ENCODE data around the gene KLRD1. TPM values are rescaled to one million over a fixed set of nuclear protein-coding genes. Genes with fewer than 3 reads are reported as not detected.

KLRD1 gene
- total and polyA plus RNA-seq, 2 of the 4 experiments (the other 2 are of a cell fraction) = under 0.01 TPM

GRCh38 chr12:10268037-10268436 is 39.6 kb upstream of the KLRD1 start:
- CTCF ChIA-PET = no interaction called here
- intact Hi-C loops (cut with micrococcal nuclease) = no loop called here

More at GRCh38 chr12:10268037-10268436, 39.6 kb upstream of the KLRD1 start:
- 71% methylated on average over 2 of the region's 5 CpGs; no CpG with 5 or more reads in 1 of the 2 experiments for WGBS, 2 experiments (ENCODE audit: extremely low coverage in 2 of 2, insufficient read length in 1 of 2)
- no peaks in the 10 kb centered on the region for H3K36me3 ChIP-seq (ENCODE audit: control insufficient read depth, insufficient read depth, low read length)
- POLR2A ChIA-PET (ENCODE audit: unreplicated experiment) = no interaction called here
- no peaks in the 10 kb centered on the region for H4K20me1 ChIP-seq (ENCODE audit: insufficient read depth, low read length)
- no peak overlapping the region for H3K56ac ChIP-seq (ENCODE audit: extremely low read depth, insufficient read depth, low read length)
- no peaks in the 10 kb centered on the region for H3K27me3 ChIP-seq (ENCODE audit: control insufficient read depth, insufficient read depth, low read length)
- BruUV-seq (replicated peaks) = no TSS peak
- no peak overlapping the region for H3K4me3 ChIP-seq (ENCODE audit: insufficient read depth, low read depth, low read length)
- H3K9me1 ChIP-seq (ENCODE audit: insufficient read depth, low read length) = no peaks in the 10 kb centered on the region
- no peak overlapping the region for H3K23ac ChIP-seq (ENCODE audit: low read depth, low read length)
- H3K4me1 ChIP-seq (ENCODE audit: control insufficient read depth, insufficient read depth, low read length) = no peaks in the 10 kb centered on the region
- H2AK9ac ChIP-seq (replicated peaks; ENCODE audit: low read depth, low read length, poor library complexity) = no peak overlapping the region
- TF ChIP-seq SMC3 (IDR thresholded peaks at IDR 0.05; ENCODE audit: low read depth, low read length) (no peak), POLR2A (IDR thresholded peaks at IDR 0.05; ENCODE audit: low read depth, low read length) (no peak), CTCF (conservative IDR thresholded peaks at IDR 0.05; ENCODE audit: low read depth, low read length) (no peak), RAD21 (IDR thresholded peaks at IDR 0.05; ENCODE audit: low read length) (no peak), RFX5 (IDR thresholded peaks at IDR 0.05; ENCODE audit: low read depth, low read length) (no peak), RCOR1 (IDR thresholded peaks at IDR 0.05; ENCODE audit: insufficient replicate concordance, low read length) (no peak), CHD1 (IDR thresholded peaks at IDR 0.05; ENCODE audit: low read depth, low read length) (no peak), NFE2L2 (IDR thresholded peaks at IDR 0.05; ENCODE audit: low read depth, low read length) (no peak), FOS (IDR thresholded peaks at IDR 0.05; ENCODE audit: low read depth, low read length) (no peak), BHLHE40 (IDR thresholded peaks at IDR 0.05; ENCODE audit: low read depth, low read length) (no peak), MAZ (IDR thresholded peaks at IDR 0.05; ENCODE audit: borderline replicate concordance, low read depth, low read length) (no peak), CEBPB (IDR thresholded peaks at IDR 0.05; ENCODE audit: low read depth, low read length) (no peak), MAFK (IDR thresholded peaks at IDR 0.05; ENCODE audit: low read depth, low read length) (no peak)
- TF ChIP-seq, protein P1, sequence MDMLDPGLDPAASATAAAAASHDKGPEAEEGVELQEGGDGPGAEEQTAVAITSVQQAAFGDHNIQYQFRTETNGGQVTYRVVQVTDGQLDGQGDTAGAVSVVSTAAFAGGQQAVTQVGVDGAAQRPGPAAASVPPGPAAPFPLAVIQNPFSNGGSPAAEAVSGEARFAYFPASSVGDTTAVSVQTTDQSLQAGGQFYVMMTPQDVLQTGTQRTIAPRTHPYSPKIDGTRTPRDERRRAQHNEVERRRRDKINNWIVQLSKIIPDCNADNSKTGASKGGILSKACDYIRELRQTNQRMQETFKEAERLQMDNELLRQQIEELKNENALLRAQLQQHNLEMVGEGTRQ (IDR thresholded peaks at IDR 0.05; ENCODE audit: low read depth, low read length) = no peak
- TF ChIP-seq, protein P2, sequence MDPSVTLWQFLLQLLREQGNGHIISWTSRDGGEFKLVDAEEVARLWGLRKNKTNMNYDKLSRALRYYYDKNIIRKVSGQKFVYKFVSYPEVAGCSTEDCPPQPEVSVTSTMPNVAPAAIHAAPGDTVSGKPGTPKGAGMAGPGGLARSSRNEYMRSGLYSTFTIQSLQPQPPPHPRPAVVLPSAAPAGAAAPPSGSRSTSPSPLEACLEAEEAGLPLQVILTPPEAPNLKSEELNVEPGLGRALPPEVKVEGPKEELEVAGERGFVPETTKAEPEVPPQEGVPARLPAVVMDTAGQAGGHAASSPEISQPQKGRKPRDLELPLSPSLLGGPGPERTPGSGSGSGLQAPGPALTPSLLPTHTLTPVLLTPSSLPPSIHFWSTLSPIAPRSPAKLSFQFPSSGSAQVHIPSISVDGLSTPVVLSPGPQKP (IDR thresholded peaks at IDR 0.05; ENCODE audit: borderline replicate concordance, low read depth, low read length) = no peak
- H3K9ac ChIP-seq (ENCODE audit: low read depth, low read length) = no peak overlapping the region
- H3K4me2 ChIP-seq (ENCODE audit: low read depth, low read length) = no peak overlapping the region
- in situ Hi-C loops (cut with MboI; ENCODE audit: low sequenced_read_pairs) (no loop called here), dilution Hi-C loops (cut with HindIII; ENCODE audit: low sequenced_read_pairs, unreplicated experiment) (no loop called here)
- no peak for DNase-seq
- H4K5ac ChIP-seq (ENCODE audit: low read depth, low read length) = no peak overlapping the region
- no peak overlapping the region for H2BK20ac ChIP-seq (ENCODE audit: low read depth, low read length)
- no peak overlapping the region for H2BK5ac ChIP-seq (ENCODE audit: low read depth, low read length, poor library complexity, severe bottlenecking)
- no peak for ATAC-seq (ENCODE audit: low read depth)
- no peak overlapping the region for H2BK15ac ChIP-seq (ENCODE audit: low read depth, low read length)
- H3K18ac ChIP-seq (ENCODE audit: low read depth, low read length) = no peak overlapping the region
- H3K9me3 ChIP-seq (ENCODE audit: control insufficient read depth, insufficient read depth, low read length) = no peaks in the 10 kb centered on the region
- no peak overlapping the region for H4K8ac ChIP-seq (ENCODE audit: low read depth in 2 of 2, low read length in 2 of 2)
- H2AK5ac ChIP-seq (ENCODE audit: low read depth, low read length) = no peak overlapping the region
- no peak overlapping the region for H3K4ac ChIP-seq (ENCODE audit: low read depth, low read length)
- no peak overlapping the region for H2AFZ ChIP-seq (replicated peaks; ENCODE audit: low read length, poor library complexity)
- no peaks in the 10 kb centered on the region for H3K79me1 ChIP-seq (ENCODE audit: low read depth in 1 of 2, low read length in 2 of 2)
- no peak overlapping the region for H2BK120ac ChIP-seq (ENCODE audit: low read depth, low read length)
- no peak overlapping the region for H4K91ac ChIP-seq (ENCODE audit: insufficient read depth, low read depth, low read length)
- no peak overlapping the region for H3K27ac ChIP-seq (ENCODE audit: insufficient read depth, low read length)
- no peak overlapping the region for H3K14ac ChIP-seq (replicated peaks; ENCODE audit: low read depth, low read length)
